Mesothelial cell of epicardium (in vitro differentiated cells): ENCODE results near the gene PUS1. TPM values are rescaled to one million over a fixed set of nuclear protein-coding genes. Genes with fewer than 3 reads are reported as not detected.

Source experiments
- DNase-seq, 2 experiments: peaks; one replicate each; pipeline ENCODE4 v3.0.0; 2021; ENCODE audit warnings: low spot score in 2 of 2; ENCODE audit not compliant: unreplicated experiment in 2 of 2
- H3K27ac Mint-ChIP-seq: 2 replicates; pipeline ENCODE4 v1.8.0; 2021; ENCODE audit warnings: mixed read lengths
- H3K27me3 Mint-ChIP-seq: 2 replicates; pipeline ENCODE4 v1.8.0; 2021; ENCODE audit warnings: low read depth, mixed read lengths
- H3K36me3 Mint-ChIP-seq: 2 replicates; pipeline ENCODE4 v1.8.0; 2021; ENCODE audit warnings: mixed read lengths
- H3K4me1 Mint-ChIP-seq: 2 replicates; pipeline ENCODE4 v1.8.0; 2021; ENCODE audit warnings: mixed read lengths
- H3K4me3 Mint-ChIP-seq: 2 replicates; pipeline ENCODE4 v1.8.0; 2021; ENCODE audit warnings: mild to moderate bottlenecking, moderate library complexity, mixed read lengths
- H3K9me3 Mint-ChIP-seq: 2 replicates; pipeline ENCODE4 v1.8.0; 2021; ENCODE audit warnings: mixed read lengths
- total RNA-seq: library from RNA; stranded (reverse); gene quantifications from 3 replicates; pipeline ENCODE4 v1.2.1, GENCODE V29; 2021
- TF ChIP-seq, protein P1 (sequence below): fragments of 200-600 bp; sonication (generic); IDR thresholded peaks from one replicate; pipeline ENCODE4 v1.5.0; 2021; ENCODE audit warnings: antibody characterized with exemption; ENCODE audit not compliant: unreplicated experiment

Gene PUS1
- total RNA-seq, 1 donor from 2014 or later = 27.4 TPM

DNA sequence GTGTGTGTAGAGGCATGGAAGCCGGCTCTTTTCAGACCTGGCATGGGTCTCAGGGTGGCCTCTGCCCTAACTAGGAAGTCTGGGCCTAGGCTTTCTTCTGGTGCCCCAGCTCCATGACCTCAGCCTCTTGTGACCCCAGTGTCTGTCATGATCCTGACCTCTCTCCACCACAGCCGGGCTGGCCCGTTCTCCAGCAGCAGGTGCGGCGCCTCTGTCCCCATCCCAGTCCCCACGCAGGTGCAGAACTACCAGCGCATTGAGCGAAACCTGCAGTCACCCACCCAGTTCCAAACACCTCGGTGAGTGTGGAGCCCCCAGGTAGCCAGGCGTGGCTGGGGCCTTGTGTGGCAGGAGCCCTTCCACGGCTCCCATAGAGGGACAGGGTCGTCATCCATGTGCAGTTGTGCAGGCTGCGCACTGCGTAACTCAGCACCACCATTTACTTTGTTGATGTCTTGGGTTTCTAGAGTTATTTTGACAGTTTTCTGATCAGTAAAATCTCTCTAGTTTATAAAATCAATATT is 14.8 kb upstream of the PUS1 start:
- DNase-seq = no peak
- H3K4me3 Mint-ChIP-seq = no peak overlapping the region
- TF ChIP-seq, protein P1, sequence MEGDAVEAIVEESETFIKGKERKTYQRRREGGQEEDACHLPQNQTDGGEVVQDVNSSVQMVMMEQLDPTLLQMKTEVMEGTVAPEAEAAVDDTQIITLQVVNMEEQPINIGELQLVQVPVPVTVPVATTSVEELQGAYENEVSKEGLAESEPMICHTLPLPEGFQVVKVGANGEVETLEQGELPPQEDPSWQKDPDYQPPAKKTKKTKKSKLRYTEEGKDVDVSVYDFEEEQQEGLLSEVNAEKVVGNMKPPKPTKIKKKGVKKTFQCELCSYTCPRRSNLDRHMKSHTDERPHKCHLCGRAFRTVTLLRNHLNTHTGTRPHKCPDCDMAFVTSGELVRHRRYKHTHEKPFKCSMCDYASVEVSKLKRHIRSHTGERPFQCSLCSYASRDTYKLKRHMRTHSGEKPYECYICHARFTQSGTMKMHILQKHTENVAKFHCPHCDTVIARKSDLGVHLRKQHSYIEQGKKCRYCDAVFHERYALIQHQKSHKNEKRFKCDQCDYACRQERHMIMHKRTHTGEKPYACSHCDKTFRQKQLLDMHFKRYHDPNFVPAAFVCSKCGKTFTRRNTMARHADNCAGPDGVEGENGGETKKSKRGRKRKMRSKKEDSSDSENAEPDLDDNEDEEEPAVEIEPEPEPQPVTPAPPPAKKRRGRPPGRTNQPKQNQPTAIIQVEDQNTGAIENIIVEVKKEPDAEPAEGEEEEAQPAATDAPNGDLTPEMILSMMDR = no peak
- H3K36me3 Mint-ChIP-seq = peaks cover 3% of the 10 kb centered on the region
- no peaks in the 10 kb centered on the region for H3K9me3 Mint-ChIP-seq
- no peak overlapping the region for H3K27ac Mint-ChIP-seq
- no peaks in the 10 kb centered on the region for H3K27me3 Mint-ChIP-seq
- no peaks in the 10 kb centered on the region for H3K4me1 Mint-ChIP-seq

GRCh38 chr12:131915000-131915689 is 13.9 kb upstream of the PUS1 start:
- Mint-ChIP-seq H3K27ac (no peak overlapping the region), H3K4me3 (no peak overlapping the region), H3K27me3 (no peaks in the 10 kb centered on the region), H3K4me1 (no peaks in the 10 kb centered on the region), H3K9me3 (no peaks in the 10 kb centered on the region), H3K36me3 (peaks cover 3% of the 10 kb centered on the region)
- no peak for DNase-seq
- TF ChIP-seq, protein P1 = no peak

- Mint-ChIP-seq H3K27ac (no peak overlapping the region), H3K36me3 (peaks cover 3% of the 10 kb centered on the region)
- TF ChIP-seq, protein P1 = no peak
These were observed 13.3 kb upstream of the PUS1 start for GRCh38 chr12:131915823-131916222.

GRCh38 chr12:131916306-131917138 is 12.6 kb upstream of the PUS1 start:
- H3K4me1 Mint-ChIP-seq = no peaks in the 10 kb centered on the region
- DNase-seq = no peak
- H3K27me3 Mint-ChIP-seq = no peaks in the 10 kb centered on the region
- H3K27ac Mint-ChIP-seq = no peak overlapping the region
- TF ChIP-seq, protein P1 = no peak
- H3K9me3 Mint-ChIP-seq = no peaks in the 10 kb centered on the region
- no peak overlapping the region for H3K4me3 Mint-ChIP-seq
- peaks cover 3% of the 10 kb centered on the region for H3K36me3 Mint-ChIP-seq

More at GRCh38 chr12:131915823-131916222, 13.3 kb upstream of the PUS1 start:
- DNase-seq = no peak
- Mint-ChIP-seq H3K4me1 (no peaks in the 10 kb centered on the region), H3K27me3 (no peaks in the 10 kb centered on the region), H3K9me3 (no peaks in the 10 kb centered on the region), H3K4me3 (no peak overlapping the region)

- no peak overlapping the region for H3K27ac Mint-ChIP-seq
- no peak overlapping the region for H3K4me3 Mint-ChIP-seq
- H3K4me1 Mint-ChIP-seq = no peaks in the 10 kb centered on the region
- DNase-seq = peak; percentile 59 to 71
- no peaks in the 10 kb centered on the region for H3K27me3 Mint-ChIP-seq
- peaks cover 3% of the 10 kb centered on the region for H3K36me3 Mint-ChIP-seq
- H3K9me3 Mint-ChIP-seq = no peaks in the 10 kb centered on the region
- TF ChIP-seq, protein P1 = no peak
These were observed 11.9 kb upstream of the PUS1 start for GRCh38 chr12:131917139-131917710.
